Parathyroid adenoma (tissue), 2 donors: ENCODE results near the gene PPP6R2.

Experiments
- H2AFZ ChIP-seq: fragments of 300-600 bp; sonication (generic); one replicate; pipeline ENCODE4 v1.7.0; 2017; ENCODE audit warnings: antibody characterized with exemption, mild to moderate bottlenecking
- H3K27ac ChIP-seq: fragments of 300-600 bp; sonication (generic); one replicate; pipeline ENCODE4 v1.7.0; 2017
- H3K27me3 ChIP-seq: fragments of 300-600 bp; sonication (generic); one replicate; pipeline ENCODE4 v1.7.0; 2017; ENCODE audit warnings: low read length; ENCODE audit not compliant: control insufficient read depth, insufficient read depth
- H3K36me3 ChIP-seq: fragments of 300-600 bp; sonication (generic); one replicate; pipeline ENCODE4 v1.7.0; 2017; ENCODE audit warnings: low read length; ENCODE audit not compliant: control insufficient read depth, insufficient read depth
- H3K4me1 ChIP-seq: fragments of 300-600 bp; sonication (generic); one replicate; pipeline ENCODE4 v1.7.0; 2017; ENCODE audit warnings: control low read depth
- H3K4me2 ChIP-seq: fragments of 300-600 bp; sonication (generic); one replicate; pipeline ENCODE4 v1.7.0; 2017; ENCODE audit warnings: low read length
- H3K4me3 ChIP-seq: fragments of 300-600 bp; sonication (generic); one replicate; pipeline ENCODE4 v1.7.0; 2017; ENCODE audit warnings: low read depth, low read length
- H3K79me2 ChIP-seq: fragments of 300-600 bp; sonication (generic); one replicate; pipeline ENCODE4 v1.7.0; 2017; ENCODE audit warnings: control low read depth
- H3K9ac ChIP-seq: fragments of 300-600 bp; sonication (generic); one replicate; pipeline ENCODE4 v1.7.0; 2017; ENCODE audit warnings: mild to moderate bottlenecking
- H3K9me3 ChIP-seq: fragments of 300-600 bp; sonication (generic); one replicate; pipeline ENCODE4 v1.7.0; 2017; ENCODE audit warnings: low read length; ENCODE audit not compliant: control insufficient read depth
- TF ChIP-seq, protein P1 (sequence below): fragments of 300-600 bp; sonication (generic); IDR thresholded peaks from one replicate; pipeline ENCODE4 v1.7.0; 2017; ENCODE audit warnings: antibody characterized with exemption, mild to moderate bottlenecking
- donor health status: primary hyperparathyroidism.

Gene PPP6R2

GRCh38 chr22:50341977-50342650 is 1.0 kb upstream of the PPP6R2 start:
- TF ChIP-seq, protein P1, sequence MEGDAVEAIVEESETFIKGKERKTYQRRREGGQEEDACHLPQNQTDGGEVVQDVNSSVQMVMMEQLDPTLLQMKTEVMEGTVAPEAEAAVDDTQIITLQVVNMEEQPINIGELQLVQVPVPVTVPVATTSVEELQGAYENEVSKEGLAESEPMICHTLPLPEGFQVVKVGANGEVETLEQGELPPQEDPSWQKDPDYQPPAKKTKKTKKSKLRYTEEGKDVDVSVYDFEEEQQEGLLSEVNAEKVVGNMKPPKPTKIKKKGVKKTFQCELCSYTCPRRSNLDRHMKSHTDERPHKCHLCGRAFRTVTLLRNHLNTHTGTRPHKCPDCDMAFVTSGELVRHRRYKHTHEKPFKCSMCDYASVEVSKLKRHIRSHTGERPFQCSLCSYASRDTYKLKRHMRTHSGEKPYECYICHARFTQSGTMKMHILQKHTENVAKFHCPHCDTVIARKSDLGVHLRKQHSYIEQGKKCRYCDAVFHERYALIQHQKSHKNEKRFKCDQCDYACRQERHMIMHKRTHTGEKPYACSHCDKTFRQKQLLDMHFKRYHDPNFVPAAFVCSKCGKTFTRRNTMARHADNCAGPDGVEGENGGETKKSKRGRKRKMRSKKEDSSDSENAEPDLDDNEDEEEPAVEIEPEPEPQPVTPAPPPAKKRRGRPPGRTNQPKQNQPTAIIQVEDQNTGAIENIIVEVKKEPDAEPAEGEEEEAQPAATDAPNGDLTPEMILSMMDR = peak; percentile 88
- Histone ChIP-seq H3K36me3 (no peaks in the 10 kb centered on the region), H3K9ac (no peak overlapping the region), H3K27ac (peak overlapping the region; percentile 76), H2AFZ (peak overlapping the region; percentile 80), H3K4me2 (peak overlapping the region; percentile 99), H3K79me2 (no peaks in the 10 kb centered on the region), H3K4me1 (peaks cover 5% of the 10 kb centered on the region), H3K27me3 (no peaks in the 10 kb centered on the region), H3K4me3 (peak overlapping the region; percentile 56), H3K9me3 (no peaks in the 10 kb centered on the region)

DNA sequence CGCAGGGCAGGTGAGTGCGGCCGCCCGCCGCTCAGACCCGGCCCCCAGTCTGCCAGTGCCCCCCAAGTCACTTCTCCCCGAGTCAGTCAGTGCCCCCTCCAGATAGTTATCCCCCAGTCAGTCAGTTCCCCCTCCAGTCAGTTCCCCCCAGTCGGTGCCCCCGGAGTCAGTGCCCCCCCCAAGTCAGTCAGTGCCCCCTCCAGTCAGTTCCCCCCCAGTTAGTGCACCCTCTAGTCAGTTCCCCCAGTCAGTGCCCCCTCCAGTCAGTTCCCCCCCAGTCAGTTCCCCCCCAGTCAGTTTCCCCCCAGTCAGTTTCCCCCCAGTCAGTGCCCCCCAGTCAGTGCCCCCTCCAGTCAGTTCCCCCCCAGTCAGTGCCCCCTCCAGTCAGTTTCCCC is 411 bp downstream of the PPP6R2 start:
- Histone ChIP-seq H3K27me3 (no peaks in the 10 kb centered on the region), H3K9me3 (no peaks in the 10 kb centered on the region), H2AFZ (peak overlapping the region; percentile 33), H3K27ac (no peak overlapping the region), H3K4me3 (peak overlapping the region; percentile 65), H3K79me2 (no peaks in the 10 kb centered on the region), H3K9ac (no peak overlapping the region), H3K36me3 (no peaks in the 10 kb centered on the region), H3K4me2 (peak overlapping the region; percentile 61), H3K4me1 (peaks cover 5% of the 10 kb centered on the region)
- TF ChIP-seq, protein P1 = no peak

DNA sequence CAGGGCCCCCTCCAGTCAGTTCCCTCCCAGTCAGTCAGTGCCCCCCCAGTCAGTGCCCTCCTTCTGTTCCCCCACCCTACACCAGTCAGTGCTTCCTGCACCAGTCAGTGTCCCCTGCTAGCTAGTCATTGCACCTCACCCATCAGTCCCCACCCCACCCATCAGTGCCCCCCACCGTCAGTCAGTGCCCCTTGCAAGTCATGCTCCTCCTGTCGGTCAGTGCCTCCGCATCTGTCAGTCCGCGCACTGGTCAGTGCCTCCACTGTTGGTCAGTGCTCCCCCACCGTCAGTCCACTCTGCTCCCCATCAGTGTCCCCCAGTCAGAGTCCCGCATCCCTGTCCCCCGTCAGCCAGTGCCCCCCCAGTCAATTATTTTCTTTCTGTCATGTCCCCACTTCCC is 3.3 kb downstream of the PPP6R2 start:
- H3K4me3 ChIP-seq = no peak overlapping the region

GRCh38 chr22:50347157-50347556 is 4.0 kb downstream of the PPP6R2 start:
- H2AFZ ChIP-seq = no peak overlapping the region
- H3K27me3 ChIP-seq = no peaks in the 10 kb centered on the region
- no peaks in the 10 kb centered on the region for H3K9me3 ChIP-seq
- no peaks in the 10 kb centered on the region for H3K79me2 ChIP-seq
- peaks cover 2% of the 10 kb centered on the region for H3K4me1 ChIP-seq
- H3K27ac ChIP-seq = no peak overlapping the region
- H3K36me3 ChIP-seq = no peaks in the 10 kb centered on the region
- no peak overlapping the region for H3K4me2 ChIP-seq
- TF ChIP-seq, protein P1 = no peak
- no peak overlapping the region for H3K4me3 ChIP-seq
- no peak overlapping the region for H3K9ac ChIP-seq

More for the DNA sequence above, 3.3 kb downstream of the PPP6R2 start:
- H2AFZ ChIP-seq = no peak overlapping the region
- no peak overlapping the region for H3K27ac ChIP-seq
- H3K79me2 ChIP-seq = no peaks in the 10 kb centered on the region
- H3K9me3 ChIP-seq = no peaks in the 10 kb centered on the region
- H3K27me3 ChIP-seq = no peaks in the 10 kb centered on the region
- no peak overlapping the region for H3K4me2 ChIP-seq
- peaks cover 5% of the 10 kb centered on the region for H3K4me1 ChIP-seq
- no peak overlapping the region for H3K9ac ChIP-seq
- TF ChIP-seq, protein P1 = no peak
- H3K36me3 ChIP-seq = no peaks in the 10 kb centered on the region

DNA sequence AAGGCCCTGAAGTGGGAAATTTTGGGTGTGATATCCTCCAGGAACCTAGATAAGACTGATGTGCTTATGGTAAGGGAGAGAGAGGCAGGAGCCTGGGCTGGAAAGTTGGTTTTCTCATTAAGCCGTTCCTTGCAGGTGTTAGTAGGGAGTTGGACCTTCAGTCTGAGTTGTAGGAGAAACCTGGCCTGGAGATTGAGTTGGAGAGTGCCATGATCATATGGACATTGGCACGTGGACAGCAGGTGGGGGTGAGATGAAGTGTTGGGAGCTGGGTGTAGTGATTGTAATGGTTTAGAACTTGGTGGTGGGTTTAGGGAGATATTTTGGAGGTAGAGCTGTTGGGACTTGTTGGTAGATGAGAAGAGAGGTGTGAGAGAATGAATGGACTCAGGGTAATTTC is 4.9 kb downstream of the PPP6R2 start:
- no peak overlapping the region for H3K27ac ChIP-seq
- no peak overlapping the region for H3K4me2 ChIP-seq
- TF ChIP-seq, protein P1 = no peak
- H3K79me2 ChIP-seq = no peaks in the 10 kb centered on the region
- H3K36me3 ChIP-seq = no peaks in the 10 kb centered on the region
- H3K9ac ChIP-seq = no peak overlapping the region
- H3K4me3 ChIP-seq = no peak overlapping the region
- H2AFZ ChIP-seq = no peak overlapping the region
- H3K9me3 ChIP-seq = no peaks in the 10 kb centered on the region
- H3K4me1 ChIP-seq = no peaks in the 10 kb centered on the region
- H3K27me3 ChIP-seq = no peaks in the 10 kb centered on the region
